Stimulated activated CD8-positive, alpha-beta memory T cell treated with anti-CD3 and anti-CD28 coated beads, Interleukin-4, amount 100 ng/mL, for 24 hours (primary cell): Measurements from ENCODE around the gene PHC3.
"Not testable (repeated sequence)": the region's sequence is repeated elsewhere in the genome, so short reads cannot be mapped to it uniquely, and the experiment has no call there.

Source experiments
- DNase-seq: peaks from one replicate; pipeline ENCODE4 v3.0.0-alpha.2; 2020; ENCODE audit warnings: low read depth

The PHC3 gene

DNA sequence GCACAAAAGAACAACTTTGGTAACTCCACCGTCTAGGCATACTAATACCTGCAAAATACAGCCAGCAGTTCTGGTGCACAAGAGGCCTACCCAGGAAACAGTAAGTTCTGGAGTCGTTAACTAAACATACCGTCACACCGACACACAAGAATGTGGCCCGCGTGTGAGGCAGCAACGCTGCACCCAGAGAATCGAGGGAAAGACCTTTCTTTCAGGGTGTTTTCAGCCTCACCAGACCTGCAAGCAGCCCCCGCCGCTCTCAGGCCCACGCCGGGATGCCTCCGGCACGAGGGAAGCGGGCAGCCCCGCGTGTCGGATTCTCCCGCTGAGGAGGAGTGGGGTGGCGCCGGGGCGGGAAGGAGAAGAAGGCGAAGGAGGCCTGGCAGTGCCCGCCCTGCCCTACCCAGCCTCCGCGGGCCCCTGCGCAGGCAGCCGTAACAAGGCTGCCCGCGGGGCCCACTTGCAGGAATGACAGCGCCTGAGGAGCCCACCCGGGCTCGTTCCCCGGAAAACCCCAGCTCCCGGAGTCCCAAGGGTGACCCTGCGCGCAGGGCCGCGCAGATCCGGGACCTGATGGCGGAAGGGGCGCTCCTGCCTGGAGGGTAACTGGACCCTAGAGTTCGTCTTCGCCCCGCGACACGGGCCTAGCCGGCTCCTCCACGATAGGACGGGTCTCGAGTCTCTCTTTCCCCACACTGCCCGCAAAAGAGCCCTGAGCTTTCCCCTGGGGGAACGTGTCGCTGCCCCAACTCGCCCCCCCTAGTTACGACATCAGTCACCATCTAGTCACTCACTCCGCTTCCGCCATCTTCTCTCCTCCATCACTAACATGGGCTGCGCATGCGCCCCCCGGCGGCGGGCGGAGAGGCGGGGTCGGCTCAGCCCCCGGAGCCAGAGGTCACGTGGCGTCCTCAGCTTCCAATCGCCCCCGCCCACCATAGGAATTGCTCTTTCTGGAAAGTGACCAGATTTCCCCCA is at the start of gene PHC3:
TSS of gene PHC3 (minus strand) at position 826 of the 978 bp plus-strand sequence. CDS start at position 808, 18 bp downstream.
- DNase-seq = peak; percentile 88

- no peak for DNase-seq
Observed at GRCh38 chr3:170228093-170228766, 46.7 kb upstream of the PHC3 start.

DNA sequence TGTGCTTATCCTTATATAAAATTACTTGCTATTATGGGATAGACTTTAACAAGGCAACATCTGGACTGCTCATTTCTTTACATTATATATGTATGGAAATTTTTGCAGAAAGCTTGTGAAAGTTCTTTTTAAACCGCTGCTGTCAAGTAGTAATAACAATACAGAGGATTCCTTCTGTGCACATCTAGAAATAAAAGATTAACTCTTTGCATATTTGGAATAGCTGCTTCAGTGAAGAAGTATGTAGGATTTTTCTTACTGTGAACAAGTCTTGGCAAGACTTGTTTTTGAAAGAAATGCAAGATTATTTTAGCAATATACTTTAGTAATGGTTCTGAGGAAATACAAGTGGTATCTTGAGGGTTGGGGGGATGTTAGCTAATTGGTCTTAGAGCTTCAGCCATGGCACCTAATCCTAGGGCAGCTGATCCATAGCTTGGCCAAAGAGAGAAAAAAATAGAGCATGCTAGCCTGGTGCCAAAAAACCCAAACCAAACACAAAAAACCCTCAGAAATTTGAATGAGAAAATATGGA is 45.0 kb upstream of the PHC3 start:
- no peak for DNase-seq

GRCh38 chr3:170225166-170225565 is 43.6 kb upstream of the PHC3 start:
- DNase-seq = no peak

DNA sequence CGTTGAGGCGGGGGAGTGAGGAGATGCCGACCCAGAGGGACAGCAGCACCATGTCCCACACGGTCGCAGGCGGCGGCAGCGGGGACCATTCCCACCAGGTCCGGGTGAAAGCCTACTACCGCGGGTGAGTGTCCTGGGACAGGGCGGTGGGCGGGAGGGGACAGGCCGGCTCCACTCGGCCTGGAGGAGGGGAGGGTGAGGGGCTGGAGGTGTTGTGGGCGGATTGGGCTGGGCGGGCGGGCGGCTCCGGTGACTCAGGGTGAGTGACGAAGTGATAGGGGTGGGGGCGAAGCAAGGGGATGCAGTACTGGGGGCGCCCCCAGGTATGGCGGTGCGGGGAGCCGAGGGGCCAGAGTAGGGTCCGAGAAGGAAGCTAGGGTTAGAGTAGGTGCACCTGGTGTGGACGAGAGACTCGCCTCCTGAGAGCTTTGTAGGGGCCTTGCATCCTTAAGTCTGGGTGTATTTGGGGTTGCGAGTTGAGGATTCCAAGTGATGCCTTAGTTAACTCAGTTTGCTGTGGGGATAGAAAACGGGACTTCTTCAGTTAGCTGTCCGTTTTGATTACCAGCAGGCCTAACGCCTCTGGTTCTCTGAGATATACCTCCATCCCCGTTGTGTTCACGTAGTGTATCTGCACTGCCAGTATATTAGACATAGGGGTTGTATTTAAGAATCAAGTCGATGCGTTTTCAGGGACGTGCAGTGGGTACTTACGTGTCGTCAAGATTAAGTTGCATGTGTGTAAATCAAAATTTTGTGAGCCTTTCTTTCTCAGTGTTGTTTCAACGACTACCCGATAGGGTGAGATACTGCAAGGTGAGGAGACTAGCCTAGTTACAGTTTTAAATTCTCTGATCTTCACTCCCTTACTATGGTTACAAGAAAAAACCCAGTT is 41.4 kb upstream of the PHC3 start:
- peak; percentile 8 for DNase-seq

DNA sequence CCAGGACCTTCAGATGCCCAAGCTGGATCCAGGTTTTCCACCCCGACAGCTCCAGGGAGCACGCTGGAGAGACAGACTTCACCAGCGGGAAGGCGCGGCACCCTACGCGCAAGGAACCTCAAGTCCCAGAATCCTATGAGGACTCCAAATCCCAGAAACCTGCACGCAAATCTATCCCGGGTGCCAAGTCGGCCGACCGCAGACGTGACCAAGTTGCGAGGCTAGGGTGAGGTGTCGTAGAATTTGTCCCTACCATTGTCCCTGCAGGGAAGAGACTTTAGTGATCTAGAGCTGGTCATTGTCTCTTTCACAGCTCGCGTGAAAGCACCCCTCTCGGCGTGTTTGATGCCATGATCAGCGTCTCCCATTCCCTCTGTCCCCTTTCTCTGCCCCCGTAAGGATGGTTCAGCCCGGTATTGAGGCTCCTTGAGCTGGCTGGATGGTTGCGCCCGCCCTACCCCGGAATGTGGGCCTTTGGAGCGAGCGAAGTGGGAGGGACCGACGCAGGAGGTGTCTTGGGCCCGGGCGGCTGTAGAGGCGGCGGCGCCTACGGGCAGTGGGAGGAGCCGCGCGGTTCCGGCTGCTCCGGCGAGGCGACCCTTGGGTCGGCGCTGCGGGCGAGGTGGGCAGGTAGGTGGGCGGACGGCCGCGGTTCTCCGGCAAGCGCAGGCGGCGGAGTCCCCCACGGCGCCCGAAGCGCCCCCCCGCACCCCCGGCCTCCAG is 40.6 kb upstream of the PHC3 start, which contains the start of gene PRKCI:
TSS of gene PRKCI (plus strand) at position 501 of the 723 bp plus-strand sequence. CDS start 246 bp downstream, outside the sequence.
- peak; percentile 80 for DNase-seq

GRCh38 chr3:170220871-170221270 is 39.3 kb upstream of the PHC3 start:
- no peak for DNase-seq

GRCh38 chr3:170219850-170220249 is 38.3 kb upstream of the PHC3 start:
- no peak for DNase-seq

- no peak for DNase-seq
Observed at GRCh38 chr3:170211668-170212067, 30.1 kb upstream of the PHC3 start.

- no peak for DNase-seq
Observed at GRCh38 chr3:170207717-170208116, 26.2 kb upstream of the PHC3 start.

DNA sequence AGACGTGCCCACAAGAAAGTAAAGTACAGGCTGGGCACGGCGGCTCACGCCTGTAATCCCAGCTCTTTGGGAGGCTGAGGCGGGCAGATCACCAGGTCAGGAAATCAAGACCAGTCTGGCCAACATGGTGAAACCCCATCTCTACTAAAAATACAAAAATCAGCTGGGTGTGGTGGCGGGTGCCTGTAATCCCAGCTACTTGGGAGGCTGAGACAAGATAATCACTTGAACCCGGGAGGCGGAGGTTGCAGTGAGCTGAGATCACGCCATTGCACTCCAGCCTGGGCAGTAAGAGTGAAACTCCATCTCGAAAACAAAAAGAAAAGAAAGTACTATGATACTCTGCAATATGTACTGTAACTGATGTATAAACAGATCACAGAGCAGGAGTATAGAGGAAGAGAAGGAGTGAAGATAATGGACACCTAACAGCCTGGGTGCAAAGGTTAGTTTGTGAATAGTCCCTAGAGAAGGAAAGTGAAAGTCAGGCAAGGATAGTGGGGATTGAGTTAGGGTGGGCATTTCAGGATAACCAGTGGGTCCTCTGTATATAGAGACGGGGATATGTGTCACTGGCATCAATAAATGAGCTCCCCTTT is 24.7 kb upstream of the PHC3 start:
- DNase-seq = not testable (repeated sequence)

- DNase-seq = no peak
Observed at GRCh38 chr3:170205302-170205701, 23.8 kb upstream of the PHC3 start.

- DNase-seq = no peak
Observed at GRCh38 chr3:170204509-170204908, 23.0 kb upstream of the PHC3 start.

DNA sequence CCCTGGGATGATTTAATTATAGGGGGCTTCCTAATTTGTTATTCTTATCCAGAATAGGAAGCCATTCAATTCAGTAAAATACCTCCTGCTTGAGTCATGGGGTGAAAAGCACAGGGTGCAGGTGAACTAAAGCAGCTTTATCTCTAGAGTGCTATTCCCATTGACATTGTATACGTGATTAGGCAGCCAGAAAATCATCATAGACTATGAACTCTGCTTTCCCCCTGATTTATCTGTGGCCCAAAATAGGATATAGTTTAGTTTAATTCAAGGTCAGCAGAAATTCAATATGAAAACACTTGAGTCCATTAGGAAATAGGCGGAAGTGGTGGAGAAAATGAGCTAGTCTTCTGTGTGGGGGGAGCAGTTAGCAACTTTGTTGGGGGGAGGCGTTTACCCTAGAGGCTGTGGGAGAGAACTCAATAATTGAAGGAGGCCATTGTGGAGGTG is 22.5 kb upstream of the PHC3 start:
- DNase-seq = no peak

GRCh38 chr3:170203457-170203856 is 21.9 kb upstream of the PHC3 start:
- no peak for DNase-seq

- DNase-seq = no peak
Observed at GRCh38 chr3:170201527-170201926, 20.0 kb upstream of the PHC3 start.

- no peak for DNase-seq
Observed at GRCh38 chr3:170200987-170201386, 19.5 kb upstream of the PHC3 start.

GRCh38 chr3:170196833-170197232 is 15.3 kb upstream of the PHC3 start:
- DNase-seq = no peak

DNA sequence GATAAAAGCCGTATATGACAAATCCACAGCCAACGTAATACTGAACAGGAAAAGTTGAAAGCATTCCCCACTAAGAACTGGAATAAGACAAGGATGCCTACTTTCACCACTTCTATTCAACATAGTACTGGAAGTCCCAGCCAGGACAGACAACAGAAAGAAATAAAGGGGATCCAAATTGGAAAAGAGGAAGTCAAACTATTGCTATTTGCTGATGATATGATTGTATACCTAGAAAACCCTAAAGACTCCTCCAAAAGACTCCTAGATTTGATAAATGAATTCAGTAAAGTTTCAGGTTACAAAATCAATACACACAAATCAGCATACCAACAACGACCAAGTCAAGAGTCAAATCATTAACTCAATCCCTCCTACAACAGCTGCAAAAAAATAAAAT is 14.2 kb upstream of the PHC3 start:
- DNase-seq = not testable (repeated sequence)
